ENCODE measurements around the gene CTSO. TPM values are rescaled to one million over a fixed set of nuclear protein-coding genes. Genes with fewer than 3 reads are reported as not detected.

Gene CTSO
- total RNA-seq, 2 experiments from 2014 or later, result 4.6 to 4.7 TPM

- Mint-ChIP-seq H3K4me3 (no peak overlapping the region), H3K36me3 (no peaks in the 10 kb centered on the region), H3K4me1 (no peaks in the 10 kb centered on the region)
Observed at GRCh38 chr4:155878611-155879010, 75.1 kb downstream of the CTSO start.

GRCh38 chr4:155877971-155878370 lies 75.7 kb downstream of the CTSO start:
- H3K4me1 Mint-ChIP-seq, result no peaks in the 10 kb centered on the region
- H3K4me3 Mint-ChIP-seq, result no peak overlapping the region
- no peaks in the 10 kb centered on the region for H3K9me3 Mint-ChIP-seq
- DNase-seq, result no peak
- H3K27me3 Mint-ChIP-seq, result peaks cover 4% of the 10 kb centered on the region
- H3K36me3 Mint-ChIP-seq, result no peaks in the 10 kb centered on the region
- no peak overlapping the region for H3K27ac Mint-ChIP-seq

More at GRCh38 chr4:155878611-155879010, 75.1 kb downstream of the CTSO start:
- no peak for DNase-seq
- no peak overlapping the region for H3K27ac Mint-ChIP-seq
- H3K27me3 Mint-ChIP-seq, result peaks cover 4% of the 10 kb centered on the region
- H3K9me3 Mint-ChIP-seq, result no peaks in the 10 kb centered on the region

DNA sequence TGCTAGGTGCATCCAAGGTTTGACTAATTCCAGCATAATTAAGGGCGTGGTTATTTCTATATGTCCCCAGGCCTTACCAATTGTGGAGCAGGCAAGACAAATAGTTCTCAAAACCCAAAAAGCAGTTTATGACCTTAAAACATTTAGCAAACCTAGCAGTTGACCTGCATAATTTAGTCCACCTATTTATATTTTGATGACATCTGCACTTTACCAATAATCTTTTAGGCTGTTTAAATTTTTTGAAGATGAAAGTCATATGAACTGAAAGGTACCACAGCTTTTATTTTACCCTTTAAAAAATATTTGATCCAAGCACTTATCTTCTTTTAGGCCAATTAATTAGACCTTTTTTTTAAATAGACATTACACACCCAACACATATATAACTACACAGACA lies 77.8 kb downstream of the CTSO start:
- H3K27me3 Mint-ChIP-seq, result peaks cover 4% of the 10 kb centered on the region
- H3K4me1 Mint-ChIP-seq, result no peaks in the 10 kb centered on the region
- no peaks in the 10 kb centered on the region for H3K36me3 Mint-ChIP-seq
- no peak overlapping the region for H3K4me3 Mint-ChIP-seq
- H3K27ac Mint-ChIP-seq, result no peak overlapping the region
- no peaks in the 10 kb centered on the region for H3K9me3 Mint-ChIP-seq
- no peak for DNase-seq

Other genes with a start within 250 kb of the CTSO start
- gene GUCY1B1, start 194.8 kb downstream of the CTSO start, total RNA-seq, result under 1 TPM; 0.20 to 0.27 TPM
- not detected for gene ASIC5, start 87.6 kb downstream of the CTSO start, total RNA-seq
- gene TDO2, start 50.2 kb downstream of the CTSO start, total RNA-seq, result under 1 TPM; 0.16 to 0.18 TPM